ENCODE measurements around the gene FAM193B.
"Not testable (repeated sequence)": the region's sequence is repeated elsewhere in the genome, so short reads cannot be mapped to it uniquely, and the experiment has no call there.

The FAM193B gene

DNA sequence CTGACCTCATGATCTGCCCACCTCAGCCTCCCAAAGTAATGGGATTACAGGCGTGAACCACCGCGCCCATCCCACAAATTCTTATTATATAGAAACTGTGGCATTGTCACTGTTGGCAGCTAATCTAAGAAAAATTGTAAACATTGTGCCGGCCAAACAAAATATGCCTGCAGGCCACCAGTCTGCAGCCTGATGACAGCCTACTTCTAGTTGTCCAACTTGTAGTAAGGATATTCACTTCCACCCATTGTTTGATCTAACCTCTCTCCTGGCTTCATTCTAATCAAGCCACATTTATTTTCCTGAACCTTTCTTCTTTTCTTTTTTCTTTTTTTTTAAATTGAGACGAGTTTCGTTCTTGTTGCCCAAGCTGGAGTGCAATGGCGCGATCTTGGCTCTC, 24.0 kb upstream of the FAM193B start:
- TF ChIP-seq, protein P1, sequence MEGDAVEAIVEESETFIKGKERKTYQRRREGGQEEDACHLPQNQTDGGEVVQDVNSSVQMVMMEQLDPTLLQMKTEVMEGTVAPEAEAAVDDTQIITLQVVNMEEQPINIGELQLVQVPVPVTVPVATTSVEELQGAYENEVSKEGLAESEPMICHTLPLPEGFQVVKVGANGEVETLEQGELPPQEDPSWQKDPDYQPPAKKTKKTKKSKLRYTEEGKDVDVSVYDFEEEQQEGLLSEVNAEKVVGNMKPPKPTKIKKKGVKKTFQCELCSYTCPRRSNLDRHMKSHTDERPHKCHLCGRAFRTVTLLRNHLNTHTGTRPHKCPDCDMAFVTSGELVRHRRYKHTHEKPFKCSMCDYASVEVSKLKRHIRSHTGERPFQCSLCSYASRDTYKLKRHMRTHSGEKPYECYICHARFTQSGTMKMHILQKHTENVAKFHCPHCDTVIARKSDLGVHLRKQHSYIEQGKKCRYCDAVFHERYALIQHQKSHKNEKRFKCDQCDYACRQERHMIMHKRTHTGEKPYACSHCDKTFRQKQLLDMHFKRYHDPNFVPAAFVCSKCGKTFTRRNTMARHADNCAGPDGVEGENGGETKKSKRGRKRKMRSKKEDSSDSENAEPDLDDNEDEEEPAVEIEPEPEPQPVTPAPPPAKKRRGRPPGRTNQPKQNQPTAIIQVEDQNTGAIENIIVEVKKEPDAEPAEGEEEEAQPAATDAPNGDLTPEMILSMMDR (conservative IDR thresholded peaks at IDR 0.05; ENCODE audit: low read depth, low read length) = no peak
- no peak overlapping the region for H3K4me3 ChIP-seq (ENCODE audit: low read depth, low read length)
- DNase-seq (ENCODE audit: low read depth) = no peak

DNA sequence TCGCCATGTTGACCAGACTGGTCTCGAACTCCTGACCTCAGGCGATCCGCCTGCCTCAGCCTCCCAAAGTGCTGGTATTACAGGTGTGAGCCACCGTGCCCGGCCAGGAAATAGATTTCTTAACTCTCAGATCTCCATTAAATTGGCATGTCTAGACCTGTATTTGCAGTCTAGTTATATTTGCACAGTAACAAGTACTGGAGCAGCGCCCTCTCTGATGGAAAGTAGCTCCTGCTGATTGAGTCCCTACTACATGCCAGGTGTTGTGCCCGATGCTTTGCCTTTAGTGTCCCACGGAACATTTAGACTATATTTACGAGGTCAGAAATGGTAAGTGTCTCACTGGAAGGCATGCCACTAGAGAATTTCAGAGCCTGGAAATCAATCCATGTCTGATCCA, 21.8 kb upstream of the FAM193B start:
- no peak overlapping the region for H3K4me3 ChIP-seq (ENCODE audit: low read depth, low read length)
- DNase-seq (ENCODE audit: low read depth) = no peak
- TF ChIP-seq, protein P1 (conservative IDR thresholded peaks at IDR 0.05; ENCODE audit: low read depth, low read length) = no peak

- H3K4me3 ChIP-seq (ENCODE audit: low read depth, low read length) = no peak overlapping the region
- no peak for DNase-seq (ENCODE audit: low read depth)
- TF ChIP-seq, protein P1 (conservative IDR thresholded peaks at IDR 0.05; ENCODE audit: low read depth, low read length) = no peak
These were observed 21.1 kb upstream of the FAM193B start for GRCh38 chr5:177575488-177575887.

GRCh38 chr5:177569894-177570293, 15.5 kb upstream of the FAM193B start:
- no peak overlapping the region for H3K4me3 ChIP-seq (ENCODE audit: low read depth, low read length)
- no peak for DNase-seq (ENCODE audit: low read depth)
- TF ChIP-seq, protein P1 (conservative IDR thresholded peaks at IDR 0.05; ENCODE audit: low read depth, low read length) = no peak

GRCh38 chr5:177568326-177568725, 14.0 kb upstream of the FAM193B start:
- TF ChIP-seq, protein P1 (conservative IDR thresholded peaks at IDR 0.05; ENCODE audit: low read depth, low read length) = no peak
- no peak overlapping the region for H3K4me3 ChIP-seq (ENCODE audit: low read depth, low read length)
- no peak for DNase-seq (ENCODE audit: low read depth)

GRCh38 chr5:177565046-177565445, 10.7 kb upstream of the FAM193B start:
- TF ChIP-seq, protein P1 (conservative IDR thresholded peaks at IDR 0.05; ENCODE audit: low read depth, low read length) = no peak
- no peak for DNase-seq (ENCODE audit: low read depth)
- no peak overlapping the region for H3K4me3 ChIP-seq (ENCODE audit: low read depth, low read length)

DNA sequence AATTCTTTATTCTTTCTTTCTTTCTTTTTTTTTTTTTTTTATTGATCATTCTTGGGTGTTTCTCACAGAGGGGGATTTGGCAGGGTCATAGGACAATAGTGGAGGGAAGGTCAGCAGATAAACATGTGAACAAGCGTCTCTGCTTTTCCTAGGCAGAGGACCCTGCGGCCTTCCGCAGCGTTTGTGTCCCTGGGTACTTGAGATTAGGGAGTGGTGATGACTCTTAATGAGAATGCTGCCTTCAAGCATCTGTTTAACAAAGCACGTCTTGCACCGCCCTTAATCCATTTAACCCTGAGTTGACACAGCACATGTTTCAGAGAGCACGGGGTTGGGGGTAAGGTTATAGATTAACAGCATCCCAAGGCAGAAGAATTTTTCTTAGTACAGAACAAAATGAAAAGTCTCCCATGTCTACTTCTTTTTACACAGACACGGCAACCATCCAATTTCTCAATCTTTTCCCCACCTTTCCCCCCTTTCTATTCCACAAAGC, 5.1 kb upstream of the FAM193B start:
- not testable (repeated sequence) for H3K4me3 ChIP-seq (ENCODE audit: low read depth, low read length); DNase-seq (ENCODE audit: low read depth)

Measured in choroid plexus epithelial cell (primary cell).